Loucy (cell line): ENCODE measurements around the gene ZNF772.
"Not testable (repeated sequence)": the region's sequence is repeated elsewhere in the genome, so short reads cannot be mapped to it uniquely, and the experiment has no call there.

Source experiments
- H2AFZ ChIP-seq: fragments of 200-600 bp; sonication (generic); 2 replicates; pipeline ENCODE4 v1.6.0; 2016; ENCODE audit warnings: antibody characterized with exemption, mild to moderate bottlenecking, low read length, moderate library complexity
- H3F3A ChIP-seq: fragments of 200-600 bp; 2 replicates; pipeline ENCODE4 v1.6.0; 2016; ENCODE audit warnings: antibody characterized with exemption, low read depth, mild to moderate bottlenecking
- H3K27me3 ChIP-seq: fragments of 200-600 bp; sonication (generic); 2 replicates; pipeline ENCODE4 v1.6.1; 2014; ENCODE audit warnings: low read length, mild to moderate bottlenecking; ENCODE audit not compliant: insufficient read depth, poor library complexity, severe bottlenecking
- H3K36me3 ChIP-seq: fragments of 200-600 bp; sonication (generic); 2 replicates; pipeline ENCODE4 v1.6.1; 2016; ENCODE audit warnings: low read length; ENCODE audit not compliant: insufficient read depth
- H3K4me1 ChIP-seq: fragments of 200-600 bp; sonication (generic); 2 replicates; pipeline ENCODE4 v1.5.1; 2014; ENCODE audit warnings: low read length, mild to moderate bottlenecking; ENCODE audit not compliant: insufficient read depth, poor library complexity, severe bottlenecking
- H3K4me2 ChIP-seq: fragments of 200-600 bp; sonication (generic); 2 replicates; pipeline ENCODE4 v1.6.0; 2014; ENCODE audit warnings: antibody characterized with exemption, low read length, low read depth, mild to moderate bottlenecking; ENCODE audit not compliant: poor library complexity, severe bottlenecking
- H3K4me3 ChIP-seq: fragments of 200-600 bp; sonication (generic); 2 replicates; pipeline ENCODE4 v1.5.1; 2014; ENCODE audit warnings: low read length, mild to moderate bottlenecking, mixed read lengths; ENCODE audit not compliant: poor library complexity, severe bottlenecking
- H3K79me2 ChIP-seq: fragments of 200-600 bp; sonication (generic); 2 replicates; pipeline ENCODE4 v1.6.1; 2014; ENCODE audit warnings: low read length; ENCODE audit not compliant: insufficient read depth
- H3K9ac ChIP-seq: fragments of 200-600 bp; sonication (generic); 2 replicates; pipeline ENCODE4 v1.6.0; 2014; ENCODE audit warnings: mild to moderate bottlenecking, low read depth, low read length, moderate library complexity; ENCODE audit not compliant: poor library complexity, severe bottlenecking
- H3K9me2 ChIP-seq: fragments of 200-600 bp; sonication (generic); replicated peaks from 2 replicates; pipeline ENCODE4 v1.6.1; 2016; ENCODE audit warnings: low read depth, low read length, mixed read lengths
- H3K9me3 ChIP-seq: fragments of 200-600 bp; sonication (generic); 2 replicates; pipeline ENCODE4 v1.6.1; 2014; ENCODE audit warnings: mild to moderate bottlenecking, antibody characterized with exemption, low read length, low read depth; ENCODE audit not compliant: insufficient read depth
- H4K20me1 ChIP-seq: fragments of 200-600 bp; sonication (generic); 2 replicates; pipeline ENCODE4 v1.6.0; 2014; ENCODE audit warnings: antibody characterized with exemption, low read length, mild to moderate bottlenecking; ENCODE audit not compliant: insufficient read depth, poor library complexity, severe bottlenecking
- CTCF ChIP-seq: fragments of 200-600 bp; sonication (generic); conservative IDR thresholded peaks from 2 replicates; pipeline ENCODE4 v1.5.1; 2014; ENCODE audit warnings: mild to moderate bottlenecking, antibody characterized with exemption, low read length
- EZH2phosphoT487 ChIP-seq: fragments of 200-600 bp; IDR thresholded peaks from 2 replicates; pipeline ENCODE4 v1.6.1; 2018; ENCODE audit warnings: antibody characterized with exemption, mild to moderate bottlenecking, moderate library complexity, borderline replicate concordance

The ZNF772 gene

GRCh38 chr19:57477191-57478008 lies at the start of gene ZNF772:
Gene ZNF772, minus strand, starts transcription at chr19:57477566. Its CDS starts 257 bp downstream, at chr19:57477309.
- peaks cover 14% of the 10 kb centered on the region for H3K4me1 ChIP-seq

GRCh38 chr19:57518021-57518420 lies 40.7 kb upstream of the ZNF772 start:
- Histone ChIP-seq H3K9me3 (peaks cover 17% of the 10 kb centered on the region; the same call in 1 of the 2 replicates), H3K4me1 (peaks cover 15% of the 10 kb centered on the region)
- not testable (repeated sequence) for H3K4me3 ChIP-seq, H3K9ac ChIP-seq, H3F3A ChIP-seq, H3K4me2 ChIP-seq, H3K9me2 ChIP-seq, H3K27me3 ChIP-seq, H2AFZ ChIP-seq, H4K20me1 ChIP-seq, H3K36me3 ChIP-seq, H3K79me2 ChIP-seq

More at GRCh38 chr19:57477191-57478008, at the start of gene ZNF772:
- no peaks in the 10 kb centered on the region for H3F3A ChIP-seq
- H3K9ac ChIP-seq = peak within 1 kb of the TSS; percentile 85
- H3K27me3 ChIP-seq = peaks cover 32% of the 10 kb centered on the region
- peak within 1 kb of the TSS; percentile 99 for H2AFZ ChIP-seq
- H3K9me3 ChIP-seq = peaks cover 38% of the 10 kb centered on the region; the same call in 1 of the 2 replicates
- no peaks in the 10 kb centered on the region for H3K9me2 ChIP-seq
- peaks cover 19% of the 10 kb centered on the region for H3K36me3 ChIP-seq
- peak within 1 kb of the TSS; percentile 91 for H3K4me2 ChIP-seq
- H3K4me3 ChIP-seq = peak within 1 kb of the TSS; percentile 93
- H3K79me2 ChIP-seq = peaks cover 25% of the 10 kb centered on the region
- TF ChIP-seq CTCF = peak; percentile 74
- TF ChIP-seq EZH2phosphoT487 = no peak
- H4K20me1 ChIP-seq = no peaks in the 10 kb centered on the region

GRCh38 chr19:57515255-57515654 lies 37.9 kb upstream of the ZNF772 start:
- Histone ChIP-seq H3K4me3 (no peak overlapping the region), H4K20me1 (no peaks in the 10 kb centered on the region), H3K27me3 (no peaks in the 10 kb centered on the region), H3K9me3 (peaks cover 32% of the 10 kb centered on the region; the same call in 1 of the 2 replicates), H3K36me3 (peaks cover 6% of the 10 kb centered on the region; the same call in 1 of the 2 replicates), H3K9me2 (no peaks in the 10 kb centered on the region), H3F3A (no peaks in the 10 kb centered on the region), H3K4me1 (peaks cover 15% of the 10 kb centered on the region), H3K79me2 (no peaks in the 10 kb centered on the region), H3K4me2 (no peak overlapping the region), H2AFZ (no peak overlapping the region), H3K9ac (no peak overlapping the region)
- TF ChIP-seq EZH2phosphoT487 (no peak), CTCF (no peak)
